Naive thymus-derived CD4-positive, alpha-beta T cell (primary cell): ENCODE measurements around the gene PACSIN3. TPM values are rescaled to one million over a fixed set of nuclear protein-coding genes. Genes with fewer than 3 reads are reported as not detected.

Experiments
- ATAC-seq: fragments of 150-1000 bp; cut with Tn5 transposase; 2 replicates; pipeline ENCODE4 v1.10.0; 2021; ENCODE audit warnings: mild to moderate bottlenecking, moderate library complexity
- CTCF ChIA-PET: fragments of 350-600 bp; sonication (Branson Sonifier 250); formaldehyde crosslinking; loops from one replicate; lab custom pipeline; 2021; ENCODE audit warnings: antibody characterized with exemption; lab: Charles Lee
- POLR2A ChIA-PET: fragments of 350-600 bp; sonication (Branson Sonifier 250); formaldehyde crosslinking; loops from one replicate; lab custom pipeline; 2021; ENCODE audit warnings: antibody characterized with exemption, inconsistent platforms; lab: Charles Lee
- DNase-seq, 9 donors: peaks; one replicate each; pipeline versions ENCODE4 v3.0.0 to v3.0.0-alpha.2; 2020 to 2022; ENCODE audit warnings: mixed read lengths in 1 of 9
- H3K27ac ChIP-seq: one replicate; pipeline ENCODE4 v1.7.0; 2013; ENCODE audit warnings: mild to moderate bottlenecking, low read depth, low read length, moderate library complexity
- H3K27me3 ChIP-seq, 2 donors: one replicate each; pipeline ENCODE4 v1.7.0; 2013; ENCODE audit warnings: low read length in 2 of 2, mild to moderate bottlenecking in 2 of 2, moderate library complexity in 2 of 2; ENCODE audit not compliant: control insufficient read depth in 2 of 2, insufficient read depth in 2 of 2
- H3K36me3 ChIP-seq, 3 experiments: 1 replicate in 2 of 3; 2 replicates in 1 of 3; pipeline ENCODE4 v1.7.0; 2013; ENCODE audit warnings: low read length in 3 of 3, mild to moderate bottlenecking in 3 of 3, moderate library complexity in 1 of 3; ENCODE audit not compliant: insufficient read depth in 3 of 3, control insufficient read depth in 2 of 3
- H3K4me1 ChIP-seq, 2 donors: one replicate each; pipeline ENCODE4 v1.7.0; 2013; ENCODE audit warnings: low read length in 2 of 2, mild to moderate bottlenecking in 2 of 2, moderate library complexity in 1 of 2; ENCODE audit not compliant: control insufficient read depth in 2 of 2, insufficient read depth in 2 of 2
- H3K4me3 ChIP-seq: 2 replicates; pipeline ENCODE4 v1.7.0; 2013; ENCODE audit warnings: mild to moderate bottlenecking, low read length
- H3K9me3 ChIP-seq, 3 experiments: 1 replicate in 2 of 3; 2 replicates in 1 of 3; pipeline ENCODE4 v1.7.0; 2013; ENCODE audit warnings: low read length in 3 of 3; ENCODE audit not compliant: control insufficient read depth in 2 of 3
- H3K27ac Mint-ChIP-seq, 9 donors: one replicate each; pipeline ENCODE4 v1.8.0; 2020 to 2022; ENCODE audit warnings: mixed read lengths in 9 of 9, mild to moderate bottlenecking in 8 of 9, moderate library complexity in 5 of 9, inconsistent platforms in 2 of 9
- H3K27me3 Mint-ChIP-seq, 5 donors: one replicate each; pipeline ENCODE4 v1.8.0; 2021 to 2022; ENCODE audit warnings: mixed read lengths in 5 of 5, mild to moderate bottlenecking in 1 of 5
- H3K36me3 Mint-ChIP-seq, 5 donors: one replicate each; pipeline ENCODE4 v1.8.0; 2020 to 2022; ENCODE audit warnings: mixed read lengths in 5 of 5, mild to moderate bottlenecking in 3 of 5, inconsistent platforms in 1 of 5
- H3K4me1 Mint-ChIP-seq, 7 donors: one replicate each; pipeline ENCODE4 v1.8.0; 2020 to 2022; ENCODE audit warnings: mixed read lengths in 7 of 7, mild to moderate bottlenecking in 3 of 7, inconsistent platforms in 1 of 7
- H3K4me3 Mint-ChIP-seq, 10 donors: one replicate each; pipeline ENCODE4 v1.8.0; 2020 to 2022; ENCODE audit warnings: mild to moderate bottlenecking in 10 of 10, mixed read lengths in 10 of 10, moderate library complexity in 6 of 10, inconsistent platforms in 2 of 10
- H3K9me3 Mint-ChIP-seq, 11 donors: one replicate each; pipeline ENCODE4 v1.8.0; 2020 to 2022; ENCODE audit warnings: mixed read lengths in 11 of 11, mild to moderate bottlenecking in 4 of 11, inconsistent platforms in 1 of 11, moderate library complexity in 1 of 11
- intact Hi-C, 2 donors: fragments of 100-400 bp; cut with micrococcal nuclease; formaldehyde crosslinking; loops; one replicate each; pipeline ENCODE4 v1.15.1; 2023
- polyA plus RNA-seq, 2 donors: library from polyadenylated mRNA; unstranded; fragments of 300-500 nt; fragmentation: Illumina TruSeq; gene quantifications; one replicate each; pipeline ENCODE4 v1.2.3, GENCODE V29; 2021
- total RNA-seq, 6 experiments: library from RNA in 5 of 6; stranded (reverse) in 5 of 6; gene quantifications; 1 replicate in 5 of 6; 2 replicates in 1 of 6; pipeline ENCODE4 v1.2.3 and lab custom pipeline; 2021 to 2026

Gene PACSIN3
- total and polyA plus RNA-seq, 7 experiments from 2014 or later = 0.34 to 4.3 (median 0.82) TPM; not detected in 4

- Histone ChIP-seq H3K36me3 (peaks cover 0 to 13% (median 0%) of the 10 kb centered on the region in 3 experiments), H3K27me3 (no peaks in the 10 kb centered on the region), H3K4me1 (peaks cover 0 to 2% of the 10 kb centered on the region in 2 donors), H3K27ac (no peak overlapping the region), H3K9me3 (no peaks in the 10 kb centered on the region), H3K4me3 (no peak overlapping the region)
- intact Hi-C loops = no loop called here
- ChIA-PET CTCF (interaction anchor here (0.7 kb wide), 1 partner anchor 181 kb away, joined by 7 read pairs; no protein-coding TSS in a partner anchor), POLR2A (interaction anchor here (0.7 to 1.4 kb wide), 2 partner anchors 19 to 165 kb away, joined by 4 to 6 read pairs; partner anchors contain the start of gene ACP2)
- Mint-ChIP-seq H3K27me3 (no peaks in the 10 kb centered on the region), H3K36me3 (peaks cover 0 to 28% (median 16%) of the 10 kb centered on the region in 5 donors), H3K9me3 (no peaks in the 10 kb centered on the region), H3K27ac (peak overlapping the region in 2 of 9 donors; percentile 14 to 62), H3K4me3 (peak overlapping the region in 1 of 10 donors; percentile 46), H3K4me1 (peaks cover 4 to 28% (median 6%) of the 10 kb centered on the region in 7 donors)
- ATAC-seq (no peak), DNase-seq (no peak)
Observed at GRCh38 chr11:47229161-47229560, 42.9 kb upstream of the PACSIN3 start.

- H3K27me3 Mint-ChIP-seq = no peaks in the 10 kb centered on the region
- no peak overlapping the region for H3K4me3 ChIP-seq
- no peaks in the 10 kb centered on the region for H3K9me3 ChIP-seq
- DNase-seq (no peak), ATAC-seq (peak; percentile 57)
- H3K27ac Mint-ChIP-seq = peak overlapping the region in 3 of 9 donors; percentile 32 to 82 (median 66)
- no peaks in the 10 kb centered on the region for H3K4me1 ChIP-seq
- H3K36me3 ChIP-seq = peaks cover 0 to 25% (median 0%) of the 10 kb centered on the region in 3 experiments
- peaks cover 0 to 32% (median 16%) of the 10 kb centered on the region in 5 donors for H3K36me3 Mint-ChIP-seq
- no peaks in the 10 kb centered on the region for H3K27me3 ChIP-seq
- intact Hi-C loops = loop anchor here in 1 of 2 donors (1.0 kb wide), 1 partner anchor 10 kb away; no protein-coding TSS in a partner anchor
- ChIA-PET POLR2A (no interaction called here), CTCF (interaction anchor here (0.6 kb wide), 2 partner anchors 342 to 799 kb away, joined by 3 to 9 read pairs; no protein-coding TSS in a partner anchor)
- H3K4me1 Mint-ChIP-seq = peaks cover 0 to 28% (median 4%) of the 10 kb centered on the region in 7 donors
- peak overlapping the region in 1 of 10 donors; percentile 70 for H3K4me3 Mint-ChIP-seq
- no peaks in the 10 kb centered on the region for H3K9me3 Mint-ChIP-seq
- H3K27ac ChIP-seq = no peak overlapping the region
Observed at GRCh38 chr11:47225552-47226400, 39.5 kb upstream of the PACSIN3 start.

GRCh38 chr11:47222696-47223095, 36.5 kb upstream of the PACSIN3 start:
- peaks cover 0 to 3% of the 10 kb centered on the region in 2 donors for H3K4me1 ChIP-seq
- no peaks in the 10 kb centered on the region for H3K9me3 ChIP-seq
- H3K4me3 ChIP-seq = no peak overlapping the region
- H3K27ac ChIP-seq = no peak overlapping the region
- intact Hi-C loops = no loop called here
- ChIA-PET POLR2A (interaction anchor here (1.0 kb wide), 1 partner anchor 26 kb away, joined by 3 read pairs; the partner anchor contains the start of gene ACP2), CTCF (no interaction called here)
- Mint-ChIP-seq H3K4me1 (peaks cover 10 to 43% (median 16%) of the 10 kb centered on the region in 7 donors), H3K27me3 (no peaks in the 10 kb centered on the region), H3K4me3 (no peak overlapping the region), H3K36me3 (peaks cover 8 to 40% (median 24%) of the 10 kb centered on the region in 5 donors), H3K9me3 (peaks cover 0 to 2% (median 0%) of the 10 kb centered on the region in 11 donors), H3K27ac (no peak overlapping the region)
- no peak for ATAC-seq
- no peaks in the 10 kb centered on the region for H3K27me3 ChIP-seq
- DNase-seq = no peak
- H3K36me3 ChIP-seq = peaks cover 0 to 42% (median 0%) of the 10 kb centered on the region in 3 experiments

- DNase-seq = no peak
- no peaks in the 10 kb centered on the region for H3K9me3 ChIP-seq
- Mint-ChIP-seq H3K36me3 (peaks cover 8 to 52% (median 26%) of the 10 kb centered on the region in 5 donors), H3K27ac (peak overlapping the region in 6 of 9 donors; percentile 4 to 56 (median 35)), H3K4me3 (peak overlapping the region in 1 of 10 donors; percentile 3), H3K27me3 (no peaks in the 10 kb centered on the region), H3K4me1 (peaks cover 23 to 55% (median 33%) of the 10 kb centered on the region in 7 donors), H3K9me3 (peaks cover 0 to 2% (median 0%) of the 10 kb centered on the region in 11 donors)
- ATAC-seq = no peak
- no peaks in the 10 kb centered on the region for H3K27me3 ChIP-seq
- H3K27ac ChIP-seq = no peak overlapping the region
- intact Hi-C loops = no loop called here
- H3K4me1 ChIP-seq = peaks cover 0 to 17% of the 10 kb centered on the region in 2 donors
- ChIA-PET CTCF (no interaction called here), POLR2A (interaction anchor here (0.8 to 1.3 kb wide), 5 partner anchors 15 to 58 kb away, joined by 3 read pairs; no protein-coding TSS in a partner anchor)
- H3K4me3 ChIP-seq = no peak overlapping the region
- peaks cover 0 to 35% (median 0%) of the 10 kb centered on the region in 3 experiments for H3K36me3 ChIP-seq
Observed at GRCh38 chr11:47220401-47220821, 34.2 kb upstream of the PACSIN3 start.

GRCh38 chr11:47216121-47216798, 30.0 kb upstream of the PACSIN3 start:
- POLR2A ChIA-PET = interaction anchor here (1.0 to 3.4 kb wide), 11 partner anchors 8 to 552 kb away, joined by 3 to 63 read pairs (median 9); partner anchors contain the start of genes ACP2, ARFGAP2 and MADD
- Mint-ChIP-seq H3K9me3 (peaks cover 0 to 2% (median 0%) of the 10 kb centered on the region in 11 donors), H3K27ac (peak overlapping the region; percentile 96 to 100 (median 98)), H3K4me3 (peak overlapping the region; percentile 92 to 100 (median 96)), H3K4me1 (peaks cover 27 to 50% (median 37%) of the 10 kb centered on the region in 7 donors), H3K27me3 (no peaks in the 10 kb centered on the region), H3K36me3 (peaks cover 8 to 40% (median 22%) of the 10 kb centered on the region in 5 donors)
- H3K9me3 ChIP-seq = no peaks in the 10 kb centered on the region
- no peaks in the 10 kb centered on the region for H3K27me3 ChIP-seq
- H3K4me1 ChIP-seq = peaks cover 3 to 21% of the 10 kb centered on the region in 2 donors
- ATAC-seq (no peak), DNase-seq (peak in 6 of 9 donors; percentile 5 to 65 (median 16))
- H3K4me3 ChIP-seq = peak overlapping the region; percentile 89
- peaks cover 0 to 24% (median 0%) of the 10 kb centered on the region in 3 experiments for H3K36me3 ChIP-seq
- CTCF ChIA-PET = interaction anchor here (0.7 to 3.1 kb wide), 4 partner anchors 17 to 43 kb away, joined by 3 to 15 read pairs (median 6); partner anchors contain the start of gene ACP2
- intact Hi-C loops = loop anchor here (10.0 kb wide), 2 partner anchors 189 to 601 kb away; partner anchors contain the start of genes ATG13 (in 1 of the 2), HARBI1 (in 1 of the 2) and SLC39A13 (in 1 of the 2)
- H3K27ac ChIP-seq = peak overlapping the region; percentile 85
